ENCODE measurements around the gene C14orf180. TPM values are rescaled to one million over a fixed set of nuclear protein-coding genes. Genes with fewer than 3 reads are reported as not detected.

The C14orf180 gene
- total RNA-seq, 1 experiment from 2014 or later = not detected

- H3K36me3 ChIP-seq (ENCODE audit: low read depth) = no peaks in the 10 kb centered on the region
- H3K27me3 ChIP-seq (ENCODE audit: insufficient read depth, low read depth) = peaks cover 100% of the 10 kb centered on the region
- H3K4me1 ChIP-seq (replicated peaks; ENCODE audit: insufficient read depth) = no peaks in the 10 kb centered on the region
- H3K79me2 ChIP-seq (ENCODE audit: low read depth) = no peaks in the 10 kb centered on the region
- ChIA-PET CTCF (no interaction called here), POLR2A (ENCODE audit: unreplicated experiment) (no interaction called here)
- no peak overlapping the region for H3K4me3 ChIP-seq
- H3K9me3 ChIP-seq (ENCODE audit: insufficient read depth, low read depth) = no peaks in the 10 kb centered on the region
- no peak for DNase-seq
- BruUV-seq (replicated peaks) = no TSS peak
- H3F3A ChIP-seq (ENCODE audit: insufficient read depth, low read depth) = no peaks in the 10 kb centered on the region
- no peak overlapping the region for H2AFZ ChIP-seq
- H4K20me1 ChIP-seq (ENCODE audit: insufficient read depth) = no peaks in the 10 kb centered on the region
- no peak for TF ChIP-seq EZH2 (IDR thresholded peaks at IDR 0.05; ENCODE audit: low read depth)
- TF ChIP-seq, protein P1, sequence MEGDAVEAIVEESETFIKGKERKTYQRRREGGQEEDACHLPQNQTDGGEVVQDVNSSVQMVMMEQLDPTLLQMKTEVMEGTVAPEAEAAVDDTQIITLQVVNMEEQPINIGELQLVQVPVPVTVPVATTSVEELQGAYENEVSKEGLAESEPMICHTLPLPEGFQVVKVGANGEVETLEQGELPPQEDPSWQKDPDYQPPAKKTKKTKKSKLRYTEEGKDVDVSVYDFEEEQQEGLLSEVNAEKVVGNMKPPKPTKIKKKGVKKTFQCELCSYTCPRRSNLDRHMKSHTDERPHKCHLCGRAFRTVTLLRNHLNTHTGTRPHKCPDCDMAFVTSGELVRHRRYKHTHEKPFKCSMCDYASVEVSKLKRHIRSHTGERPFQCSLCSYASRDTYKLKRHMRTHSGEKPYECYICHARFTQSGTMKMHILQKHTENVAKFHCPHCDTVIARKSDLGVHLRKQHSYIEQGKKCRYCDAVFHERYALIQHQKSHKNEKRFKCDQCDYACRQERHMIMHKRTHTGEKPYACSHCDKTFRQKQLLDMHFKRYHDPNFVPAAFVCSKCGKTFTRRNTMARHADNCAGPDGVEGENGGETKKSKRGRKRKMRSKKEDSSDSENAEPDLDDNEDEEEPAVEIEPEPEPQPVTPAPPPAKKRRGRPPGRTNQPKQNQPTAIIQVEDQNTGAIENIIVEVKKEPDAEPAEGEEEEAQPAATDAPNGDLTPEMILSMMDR (conservative IDR thresholded peaks at IDR 0.05) = no peak
- intact Hi-C loops (cut with micrococcal nuclease; ENCODE audit: unreplicated experiment) = no loop called here
- no peak overlapping the region for H3K27ac ChIP-seq
- H3K9me2 ChIP-seq (ENCODE audit: insufficient read depth) = no peaks in the 10 kb centered on the region
- no peak overlapping the region for H3K4me2 ChIP-seq
These were observed 13.2 kb downstream of the C14orf180 start for GRCh38 chr14:104592785-104593184.

DNA sequence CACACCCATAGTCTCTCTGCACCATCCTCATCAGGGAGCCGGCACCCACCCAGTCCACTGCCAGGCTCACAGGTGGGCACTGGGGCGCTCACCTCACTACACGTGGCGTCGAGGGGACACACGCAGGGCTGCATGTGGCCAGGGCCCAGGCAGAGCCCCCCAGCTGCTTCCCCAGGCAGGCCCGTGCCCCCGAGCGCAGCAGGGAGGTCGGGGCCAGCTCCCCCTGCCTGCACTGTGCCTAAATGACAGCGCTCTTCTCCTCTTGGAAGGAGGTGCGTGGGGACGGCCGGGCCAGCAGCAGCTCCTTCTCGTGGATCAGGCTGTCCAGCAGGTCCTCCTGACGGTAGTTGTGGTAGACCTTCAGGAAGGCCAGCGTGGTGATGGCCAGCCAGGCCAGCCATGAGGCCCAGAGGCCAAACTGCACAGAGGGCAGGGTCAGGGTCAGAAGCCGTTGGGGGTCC lies 13.7 kb downstream of the C14orf180 start:
- no peaks in the 10 kb centered on the region for H3K36me3 ChIP-seq (ENCODE audit: low read depth)
- no TSS peak for BruUV-seq (replicated peaks)
- no peak overlapping the region for H3K27ac ChIP-seq
- H4K20me1 ChIP-seq (ENCODE audit: insufficient read depth) = no peaks in the 10 kb centered on the region; the same call in 1 of the 2 replicates
- intact Hi-C loops (cut with micrococcal nuclease; ENCODE audit: unreplicated experiment) = no loop called here
- H2AFZ ChIP-seq = no peak overlapping the region
- no peaks in the 10 kb centered on the region for H3K79me2 ChIP-seq (ENCODE audit: low read depth)
- no peaks in the 10 kb centered on the region for H3F3A ChIP-seq (ENCODE audit: insufficient read depth, low read depth)
- CTCF ChIA-PET = no interaction called here
- H3K27me3 ChIP-seq (ENCODE audit: insufficient read depth, low read depth) = peaks cover 100% of the 10 kb centered on the region
- no peak for DNase-seq
- H3K9me2 ChIP-seq (ENCODE audit: insufficient read depth) = no peaks in the 10 kb centered on the region
- no peak for TF ChIP-seq EZH2 (IDR thresholded peaks at IDR 0.05; ENCODE audit: low read depth)
- TF ChIP-seq, protein P1 (conservative IDR thresholded peaks at IDR 0.05) = no peak; the same call in 1 of the 2 replicates
- H3K9me3 ChIP-seq (ENCODE audit: insufficient read depth, low read depth) = no peaks in the 10 kb centered on the region
- H3K4me3 ChIP-seq = no peak overlapping the region
- no peaks in the 10 kb centered on the region for H3K4me1 ChIP-seq (replicated peaks; ENCODE audit: insufficient read depth)
- no peak overlapping the region for H3K4me2 ChIP-seq
- POLR2A ChIA-PET (ENCODE audit: unreplicated experiment) = no interaction called here

- Histone ChIP-seq H3K4me2 (no peak overlapping the region), H2AFZ (no peak overlapping the region), H3K36me3 (ENCODE audit: low read depth) (no peaks in the 10 kb centered on the region), H3K27ac (no peak overlapping the region), H3K4me1 (replicated peaks; ENCODE audit: insufficient read depth) (no peaks in the 10 kb centered on the region), H4K20me1 (ENCODE audit: insufficient read depth) (no peaks in the 10 kb centered on the region; the same call in 1 of the 2 replicates), H3K79me2 (ENCODE audit: low read depth) (no peaks in the 10 kb centered on the region), H3K27me3 (ENCODE audit: insufficient read depth, low read depth) (peaks cover 100% of the 10 kb centered on the region), H3K9me2 (ENCODE audit: insufficient read depth) (no peaks in the 10 kb centered on the region), H3K9me3 (ENCODE audit: insufficient read depth, low read depth) (no peaks in the 10 kb centered on the region), H3K4me3 (no peak overlapping the region), H3F3A (ENCODE audit: insufficient read depth, low read depth) (no peaks in the 10 kb centered on the region)
- intact Hi-C loops (cut with micrococcal nuclease; ENCODE audit: unreplicated experiment) = no loop called here
- BruUV-seq (replicated peaks) = no TSS peak
- TF ChIP-seq, protein P1 (conservative IDR thresholded peaks at IDR 0.05) = no peak
- TF ChIP-seq EZH2 (IDR thresholded peaks at IDR 0.05; ENCODE audit: low read depth) = no peak; the same call in 1 of the 2 replicates
- ChIA-PET POLR2A (ENCODE audit: unreplicated experiment) (no interaction called here), CTCF (no interaction called here)
- no peak for DNase-seq
These were observed 14.2 kb downstream of the C14orf180 start for GRCh38 chr14:104593710-104594136.
